Smooth muscle cell of the brain vasculature (primary cell): Measurements from ENCODE around the gene PTCD2.

Experiments
- DNase-seq: peaks from one replicate; pipeline ENCODE4 v3.0.0-alpha.2; 2012; ENCODE audit warnings: low read depth, low spot score

The PTCD2 gene

GRCh38 chr5:72346398-72346797 is 26.2 kb downstream of the PTCD2 start:
- no peak for DNase-seq

- DNase-seq: peak; percentile 52
Measured at GRCh38 chr5:72347801-72348308, 27.7 kb downstream of the PTCD2 start.

GRCh38 chr5:72351376-72351775 is 31.2 kb downstream of the PTCD2 start:
- DNase-seq: no peak

GRCh38 chr5:72352616-72353015 is 32.4 kb downstream of the PTCD2 start:
- no peak for DNase-seq

GRCh38 chr5:72353046-72353445 is 32.9 kb downstream of the PTCD2 start:
- peak; percentile 57 for DNase-seq

GRCh38 chr5:72355706-72356299 is 35.6 kb downstream of the PTCD2 start:
- no peak for DNase-seq

GRCh38 chr5:72356361-72356760 is 36.2 kb downstream of the PTCD2 start:
- DNase-seq: no peak

GRCh38 chr5:72358925-72359324 is 38.8 kb downstream of the PTCD2 start:
- no peak for DNase-seq

- DNase-seq: no peak
Measured at GRCh38 chr5:72359886-72360285, 39.7 kb downstream of the PTCD2 start.

- DNase-seq: no peak
Measured at GRCh38 chr5:72363166-72363802, 43.1 kb downstream of the PTCD2 start.

- no peak for DNase-seq
Measured at GRCh38 chr5:72364171-72364570, 44.0 kb downstream of the PTCD2 start.

- DNase-seq: no peak
Measured at GRCh38 chr5:72364951-72365350, 44.8 kb downstream of the PTCD2 start.

- peak; percentile 58 for DNase-seq
Measured at GRCh38 chr5:72366324-72366976, 46.3 kb downstream of the PTCD2 start.

- DNase-seq: no peak
Measured at GRCh38 chr5:72368271-72368670, 48.1 kb downstream of the PTCD2 start.

GRCh38 chr5:72369301-72369700 is 49.1 kb downstream of the PTCD2 start:
- no peak for DNase-seq

- no peak for DNase-seq
Measured at GRCh38 chr5:72369711-72370110, 49.5 kb downstream of the PTCD2 start.

- no peak for DNase-seq
Measured at GRCh38 chr5:72372331-72372730, 52.2 kb downstream of the PTCD2 start.

- DNase-seq: no peak
Measured at GRCh38 chr5:72372923-72373322, 52.8 kb downstream of the PTCD2 start.

- DNase-seq: no peak
Measured at GRCh38 chr5:72374844-72375243, 54.7 kb downstream of the PTCD2 start.

- DNase-seq: no peak
Measured at GRCh38 chr5:72376381-72376780, 56.2 kb downstream of the PTCD2 start.

GRCh38 chr5:72377910-72378638 is 57.9 kb downstream of the PTCD2 start:
- no peak for DNase-seq

GRCh38 chr5:72378639-72379289 is 58.6 kb downstream of the PTCD2 start:
- DNase-seq: peak; percentile 77
